OCI-LY3 (cell line): ENCODE data around the gene ARFGAP3.

Experiments
- CTCF ChIP-seq: fragments of 200-600, 300-600 bp; sonication (generic); IDR thresholded peaks from 2 replicates; pipeline ENCODE4 v1.5.1; 2014; ENCODE audit warnings: antibody characterized with exemption, low read length, low read depth
- EZH2phosphoT487 ChIP-seq: fragments of 200-600 bp; shearing (Covaris generic); IDR thresholded peaks from 2 replicates; pipeline ENCODE4 v1.6.1; 2018; ENCODE audit warnings: antibody characterized with exemption, mixed run types, low read depth

DNA sequence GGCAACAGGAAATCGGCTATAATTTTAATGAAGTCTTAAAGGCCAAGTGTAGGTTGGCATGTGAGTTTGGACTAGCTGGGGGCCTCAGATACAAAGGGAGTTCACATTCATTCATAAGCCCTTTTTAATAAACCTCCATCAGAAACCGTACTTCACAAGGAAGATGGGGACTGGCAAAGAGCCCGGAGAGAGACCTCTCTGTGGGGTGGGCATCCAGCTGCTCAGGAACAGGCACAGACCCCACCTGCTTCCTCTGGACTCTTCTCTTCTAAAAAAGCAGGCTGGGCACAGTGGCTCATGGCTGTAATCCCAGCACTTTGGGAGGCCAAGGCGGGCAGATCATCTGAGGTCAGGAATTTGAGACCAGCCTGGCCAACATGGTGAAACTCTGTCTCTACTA is 3.9 kb upstream of the ARFGAP3 start:
- TF ChIP-seq CTCF (no peak), EZH2phosphoT487 (no peak)
